Neural cell (in vitro differentiated cells): ENCODE results near the gene ROPN1. TPM values are rescaled to one million over a fixed set of nuclear protein-coding genes. Genes with fewer than 3 reads are reported as not detected.

ENCODE experiments used
- polyA plus RNA-seq: library from polyadenylated mRNA; depleted of rRNA; stranded (reverse); fragments of >200 nt; gene quantifications from 2 replicates; pipeline ENCODE4 v1.2.3, GENCODE V29; 2014

The ROPN1 gene
- polyA plus RNA-seq, 1 donor from 2014 or later: not detected

Other genes with a start within 250 kb of the ROPN1 start
- 0.06 and 0.43 TPM in 2 replicates for gene MYLK, start 107.8 kb downstream of the ROPN1 start, polyA plus RNA-seq
- gene CCDC14, start 30.9 kb downstream of the ROPN1 start, polyA plus RNA-seq: 252 and 266 TPM in 2 replicates
- 61.6 and 86.7 TPM in 2 replicates for gene KALRN, start 41.2 kb upstream of the ROPN1 start, polyA plus RNA-seq